NAMALWA (cell line): Measurements from ENCODE around the gene PLEK.
A peak's percentile ranks its signal among the peaks of the same experiment; 100 is the strongest.
"Not testable (repeated sequence)": the region's sequence is repeated elsewhere in the genome, so short reads cannot be mapped to it uniquely, and the experiment has no call there.

Source experiments
- DNase-seq: peaks from one replicate; pipeline ENCODE4 v3.0.0-alpha.2; 2015; ENCODE audit warnings: low spot score

PLEK gene

DNA sequence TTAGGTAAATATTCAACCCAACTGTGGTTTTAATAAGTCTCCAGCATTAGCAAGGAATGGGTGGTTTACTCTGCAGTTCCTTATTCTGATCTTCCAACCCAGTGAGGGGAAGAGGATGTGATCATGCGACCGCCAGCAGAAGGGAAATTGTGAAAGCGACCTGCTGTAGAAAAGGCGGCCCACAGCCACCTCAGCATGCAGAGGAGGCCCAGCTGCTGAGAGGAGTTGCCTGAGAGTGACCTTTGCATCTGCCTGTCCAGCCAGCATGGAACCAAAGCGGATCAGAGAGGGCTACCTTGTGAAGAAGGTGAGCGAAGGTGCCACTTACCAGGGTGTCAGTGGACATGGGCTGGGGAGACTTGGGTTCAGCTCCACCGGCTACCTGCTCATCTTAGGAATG, at the start of gene PLEK:
Gene PLEK (plus strand): TSS at position 196 of the 400 bp plus-strand sequence. CDS start 70 bp downstream, at position 266.
- DNase-seq: peak; percentile 80

DNA sequence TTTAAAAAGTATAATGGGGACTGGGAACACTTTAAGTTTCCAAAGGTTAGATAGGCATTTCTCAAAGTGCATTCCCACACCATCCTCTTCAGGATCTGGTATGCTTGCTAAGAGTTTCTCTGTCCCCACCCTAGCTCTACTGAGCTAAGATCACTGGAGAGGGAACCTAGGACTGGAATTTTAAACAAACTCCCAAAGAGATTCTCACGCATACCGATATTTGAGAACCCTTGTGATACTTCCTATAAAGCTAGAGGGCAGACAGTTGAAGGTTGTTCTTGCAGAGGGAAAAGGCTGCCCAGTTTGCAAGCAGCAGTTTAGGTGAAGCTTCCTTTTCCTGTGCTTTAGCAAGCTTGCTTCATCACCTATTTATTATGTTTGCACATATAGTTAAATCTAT, 49.0 kb upstream of the PLEK start:
- no peak for DNase-seq

GRCh38 chr2:68317971-68318913, 46.8 kb upstream of the PLEK start:
- no peak for DNase-seq

DNA sequence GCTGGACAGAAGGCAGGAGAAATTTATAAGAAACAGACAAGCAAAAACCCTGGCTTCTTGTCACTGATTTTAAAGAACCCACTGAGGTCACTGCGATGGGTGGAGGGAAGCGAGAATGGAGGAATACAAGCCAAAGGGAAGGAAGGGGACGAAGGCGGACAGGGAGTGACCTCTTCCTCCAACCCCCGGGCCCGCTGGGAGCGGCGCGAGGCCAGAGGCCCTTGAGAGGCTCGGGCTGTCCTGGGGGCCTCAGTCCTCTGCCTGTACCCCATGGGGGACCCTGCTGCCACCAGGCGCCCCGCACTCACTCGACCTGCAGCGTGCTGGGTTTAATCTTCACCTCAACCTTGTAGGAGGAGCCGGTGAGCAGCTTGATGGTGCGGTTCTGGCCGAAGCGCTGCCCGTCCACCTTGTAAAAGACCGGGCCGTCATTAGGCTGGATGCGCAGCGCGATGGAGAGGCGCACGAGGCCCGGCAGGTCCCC, 46.1 kb upstream of the PLEK start:
- DNase-seq: no peak

- DNase-seq: no peak
These were observed 45.5 kb upstream of the PLEK start, which contains the start of gene CNRIP1 for GRCh38 chr2:68319398-68320117. TSS of gene CNRIP1 (minus strand) at chr2:68319949. CDS start at chr2:68319400, 549 bp downstream.

GRCh38 chr2:68320118-68320641, 44.9 kb upstream of the PLEK start:
- no peak for DNase-seq

GRCh38 chr2:68325056-68325455, 40.0 kb upstream of the PLEK start:
- DNase-seq: no peak

DNA sequence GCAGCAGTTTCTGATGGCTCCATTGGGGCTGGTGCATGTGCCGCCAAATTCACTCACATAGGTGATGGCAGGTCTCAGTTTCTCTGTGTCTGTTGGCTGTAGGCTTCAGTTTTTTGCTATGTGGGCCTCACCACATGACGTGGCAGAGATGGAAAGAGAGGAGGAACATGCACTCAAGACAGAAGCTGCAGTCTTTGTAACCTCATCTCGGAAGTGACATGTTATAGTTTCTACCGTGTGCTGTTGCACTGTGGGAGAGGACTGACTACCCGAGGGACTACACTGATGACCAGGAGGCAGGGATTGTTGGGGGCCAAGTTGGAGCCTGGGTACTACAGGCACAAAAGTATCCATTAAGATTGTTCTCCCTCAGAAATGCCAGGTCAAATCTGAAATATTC, 36.2 kb upstream of the PLEK start:
- DNase-seq: no peak

DNA sequence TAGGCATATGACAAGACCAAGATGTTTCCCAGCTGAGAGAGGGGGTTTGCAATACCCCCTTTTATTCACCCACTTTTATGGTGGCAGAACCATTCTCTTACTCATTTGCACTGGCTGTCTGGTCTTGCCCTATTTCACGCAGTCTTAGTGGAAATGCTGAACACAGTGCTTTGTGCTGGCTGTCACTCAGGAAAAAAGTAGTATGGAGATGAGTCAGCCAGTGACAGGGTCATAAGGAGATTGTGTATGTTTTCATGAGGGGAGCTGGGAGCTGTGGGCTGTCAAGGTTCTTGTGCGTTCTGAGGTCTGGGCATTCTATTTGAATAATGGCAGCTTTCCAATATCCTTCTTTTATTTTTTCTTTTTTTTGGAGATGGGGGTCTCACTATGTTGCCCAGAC, 34.4 kb upstream of the PLEK start:
- no peak for DNase-seq

- DNase-seq: no peak
These were observed 32.1 kb upstream of the PLEK start for GRCh38 chr2:68333009-68333408.

DNA sequence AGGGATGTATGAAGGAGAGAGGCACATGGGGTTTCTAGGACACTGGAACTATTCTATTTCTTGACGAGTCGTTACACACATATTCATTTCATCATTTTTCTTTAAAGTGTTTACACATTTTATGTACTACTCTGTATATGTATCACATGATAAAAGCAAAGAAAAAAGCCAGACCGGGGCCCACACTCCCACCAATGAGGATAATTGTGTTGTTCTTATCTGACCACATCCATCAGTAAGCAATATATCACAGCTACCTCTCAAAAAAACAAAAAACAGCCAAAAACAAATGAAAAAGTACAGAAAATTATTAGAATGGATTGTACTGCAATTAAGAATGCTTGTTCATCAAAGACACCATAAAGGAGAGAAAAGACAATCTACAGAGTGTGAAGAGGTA, 31.2 kb upstream of the PLEK start:
- DNase-seq: no peak

GRCh38 chr2:68336192-68336591, 28.9 kb upstream of the PLEK start:
- no peak for DNase-seq

DNA sequence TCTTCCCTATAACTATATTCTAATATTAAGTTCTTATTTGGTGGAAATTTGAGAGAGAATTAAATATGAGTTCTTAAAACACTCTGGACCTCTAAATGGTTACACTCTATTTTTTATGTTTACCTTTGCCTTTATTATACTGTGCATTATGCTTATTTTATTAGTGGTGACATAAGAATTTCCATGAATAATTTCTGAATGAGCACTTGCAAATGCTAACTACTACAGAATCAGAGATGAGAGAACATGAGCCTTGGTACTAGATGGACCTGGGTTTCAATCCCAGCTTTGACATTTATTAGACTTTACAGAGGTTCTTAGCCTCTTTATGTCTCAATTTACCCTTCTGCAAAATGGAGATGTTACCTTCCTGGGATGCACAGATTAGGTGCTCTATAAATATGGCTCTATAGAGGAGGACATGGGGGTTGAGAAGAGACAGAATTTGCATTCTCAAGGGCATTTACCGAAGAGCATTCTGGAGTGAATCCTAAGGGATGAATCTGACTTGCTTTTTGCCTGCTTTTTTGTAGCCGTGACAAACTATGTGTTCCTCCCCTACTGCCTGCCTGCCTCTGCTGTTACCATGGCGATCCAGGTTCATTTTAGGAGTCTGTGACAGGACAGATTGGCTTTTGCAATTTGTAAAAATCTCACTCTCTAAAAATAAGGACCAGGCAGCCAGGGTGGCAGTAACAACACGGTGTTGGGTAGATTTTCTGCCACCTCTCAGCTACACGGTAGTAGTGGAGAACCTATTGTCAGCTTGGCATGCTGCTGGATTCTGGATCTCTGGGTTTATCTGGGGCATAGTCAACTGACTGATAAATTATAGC, 24.6 kb upstream of the PLEK start:
- no peak for DNase-seq

DNA sequence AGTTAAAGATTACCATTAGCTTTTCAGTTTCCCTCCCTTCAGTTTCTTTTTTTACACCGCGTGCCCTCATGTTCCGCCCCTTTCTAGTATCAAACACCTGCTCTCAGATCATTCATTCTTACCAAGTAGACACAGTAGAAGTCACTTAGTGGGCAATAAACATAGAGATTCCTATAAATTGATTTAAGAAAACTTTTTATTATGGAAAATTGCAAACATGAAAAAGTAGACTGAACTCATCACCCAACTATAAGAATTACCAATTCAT, 24.1 kb upstream of the PLEK start:
- DNase-seq: no peak

DNA sequence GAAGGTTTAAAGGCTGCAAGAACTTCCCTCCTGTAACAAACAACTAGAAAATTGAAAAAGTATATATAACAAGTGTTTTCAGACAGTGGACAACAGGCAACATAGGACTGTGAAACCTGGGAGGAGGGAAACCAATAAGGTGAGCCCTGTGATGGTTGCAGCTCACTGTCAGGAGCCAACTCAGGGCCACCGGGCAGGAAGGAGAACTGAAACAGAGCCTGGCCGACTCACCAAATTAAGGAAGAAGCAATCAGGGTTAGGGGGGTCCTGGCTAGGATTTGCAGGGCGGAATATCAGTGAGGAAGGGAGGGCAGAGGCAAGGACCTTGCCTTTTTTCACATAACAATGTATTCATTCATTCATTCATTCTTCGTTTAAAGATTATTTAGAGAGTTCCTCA, 23.5 kb upstream of the PLEK start:
- DNase-seq: no peak

- DNase-seq: no peak
These were observed 22.6 kb upstream of the PLEK start for GRCh38 chr2:68342470-68342869.

- DNase-seq: no peak
These were observed 21.1 kb upstream of the PLEK start for GRCh38 chr2:68344031-68344430.

DNA sequence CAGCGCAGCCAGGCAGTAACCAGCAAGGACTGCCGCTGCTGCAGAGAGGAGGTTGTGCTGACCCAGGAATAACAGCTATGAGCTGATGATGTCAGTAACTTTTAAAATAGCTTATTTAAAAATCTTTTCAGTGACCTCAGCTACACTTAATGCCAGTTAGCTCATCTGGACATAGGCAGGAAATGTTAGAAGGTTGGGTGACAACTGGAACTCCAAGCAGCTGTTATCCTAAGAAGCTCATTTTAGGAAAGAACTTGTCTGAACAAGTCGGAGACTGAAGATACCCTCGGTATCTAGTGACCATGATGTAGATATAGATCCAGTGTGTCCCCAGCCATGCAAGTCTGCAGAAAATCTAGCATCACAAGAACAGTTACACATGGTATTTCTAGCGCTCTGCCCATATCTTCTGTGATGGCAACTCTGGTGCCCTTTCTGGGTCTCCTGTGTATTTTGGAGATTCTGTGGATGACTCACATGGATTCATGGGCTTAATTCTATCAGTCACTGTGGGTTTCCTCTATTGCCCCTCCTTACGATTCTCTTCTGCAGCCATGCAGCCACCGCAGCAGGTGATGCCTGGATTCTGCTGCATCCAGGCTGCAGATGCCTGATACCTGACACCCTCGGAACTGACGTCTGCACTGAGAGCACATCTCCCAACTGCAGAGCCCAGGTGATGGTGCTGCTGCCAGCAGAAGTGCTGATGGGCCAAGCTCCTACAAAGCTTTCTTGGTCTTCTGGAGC, 19.8 kb upstream of the PLEK start:
- DNase-seq: no peak

DNA sequence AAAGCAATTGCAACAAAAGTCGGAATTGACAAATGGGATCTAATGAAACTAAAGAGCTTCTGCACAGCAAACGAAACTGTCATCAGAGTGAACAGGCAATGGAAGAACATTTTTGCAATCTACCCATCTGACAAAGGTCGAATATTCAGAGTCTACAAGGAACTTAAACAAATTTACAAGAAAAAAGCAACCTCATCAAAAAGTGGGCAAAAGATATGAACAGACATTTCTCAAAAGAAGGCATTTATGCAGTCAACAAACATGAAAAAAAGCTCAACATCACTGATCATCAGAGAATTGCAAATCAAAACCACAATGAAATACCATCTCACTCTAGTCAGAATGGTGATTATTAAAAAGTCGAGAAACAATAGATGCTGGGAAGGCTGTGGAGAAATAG, 16.0 kb upstream of the PLEK start:
- DNase-seq: not testable (repeated sequence)

- no peak for DNase-seq
These were observed 13.1 kb upstream of the PLEK start for GRCh38 chr2:68351997-68352396.

- DNase-seq: no peak
These were observed 12.3 kb upstream of the PLEK start for GRCh38 chr2:68352651-68353391.
